Liver (tissue), 3 donors: ENCODE measurements around the gene SNAPC4.

ENCODE experiments used
- ATF3 ChIP-seq: IDR thresholded peaks from 2 replicates; pipeline ENCODE4 v1.6.1; 2016; ENCODE audit warnings: antibody characterized with exemption
- CTCF ChIP-seq: fragments of 150-350 bp; IDR thresholded peaks from 2 replicates; pipeline ENCODE4 v1.5.1; 2017; ENCODE audit warnings: improper control_type of control experiment, low read depth, low read length; ENCODE audit not compliant: missing input control
- FOXA1 ChIP-seq: IDR thresholded peaks from 2 replicates; pipeline ENCODE4 v1.6.1; 2016; ENCODE audit warnings: antibody characterized with exemption
- GABPA ChIP-seq, 2 donors: IDR thresholded peaks in 1 of 2; conservative IDR thresholded peaks in 1 of 2; 2 replicates each; pipeline ENCODE4 v1.6.1; 2016; ENCODE audit warnings: antibody characterized with exemption in 2 of 2, mild to moderate bottlenecking in 1 of 2, moderate library complexity in 1 of 2
- MAX ChIP-seq: IDR thresholded peaks from 2 replicates; pipeline ENCODE4 v1.6.1; 2016; ENCODE audit warnings: antibody characterized with exemption
- NR2F2 ChIP-seq: IDR thresholded peaks from 2 replicates; pipeline ENCODE4 v1.6.1; 2016; ENCODE audit warnings: antibody characterized with exemption
- RAD21 ChIP-seq, 2 donors: IDR thresholded peaks; 2 replicates each; pipeline ENCODE4 v1.6.1; 2016; ENCODE audit warnings: antibody characterized with exemption in 2 of 2, mild to moderate bottlenecking in 2 of 2
- REST ChIP-seq: IDR thresholded peaks from 2 replicates; pipeline ENCODE4 v1.6.1; 2016; ENCODE audit warnings: antibody characterized with exemption, mild to moderate bottlenecking
- SP1 ChIP-seq: IDR thresholded peaks from 2 replicates; pipeline ENCODE4 v1.6.1; 2018; ENCODE audit warnings: antibody characterized with exemption, mild to moderate bottlenecking
- TAF1 ChIP-seq: conservative IDR thresholded peaks from 2 replicates; pipeline ENCODE4 v1.6.1; 2016; ENCODE audit warnings: antibody characterized with exemption, mild to moderate bottlenecking
- YY1 ChIP-seq: IDR thresholded peaks from 2 replicates; pipeline ENCODE4 v1.6.1; 2016; ENCODE audit warnings: antibody characterized with exemption, mild to moderate bottlenecking
- ZBTB33 ChIP-seq: IDR thresholded peaks from 2 replicates; pipeline ENCODE4 v1.6.1; 2016; ENCODE audit warnings: antibody characterized with exemption
- donor health status: healthy.
- donor health status: healthy.

GRCh38 chr9:136433043-136433715 is 33.2 kb upstream of the SNAPC4 start:
- TF ChIP-seq CTCF (no peak), YY1 (no peak), MAX (no peak), SP1 (no peak), ATF3 (no peak), ZBTB33 (no peak), REST (no peak), GABPA (IDR thresholded peaks at IDR 0.05 in 1 of 2, conservative IDR thresholded peaks at IDR 0.05 in 1 of 2) (no peak), FOXA1 (no peak), RAD21 (IDR thresholded peaks at IDR 0.05) (no peak), TAF1 (no peak), NR2F2 (no peak)
